WTC11 (cell line): ENCODE measurements around the gene PRKCE. TPM values are rescaled to one million over a fixed set of nuclear protein-coding genes. Genes with fewer than 3 reads are reported as not detected.

Source experiments
- ATAC-seq: fragments of 200-7000 bp; cut with Tn5 transposase; 2 replicates; pipeline ENCODE4 v1.10.0; 2021; ENCODE audit warnings: mild to moderate bottlenecking, moderate library complexity
- CTCF ChIA-PET: fragments of 300-600 bp; sonication (Branson Sonifier 250); formaldehyde crosslinking; loops from one replicate; lab custom pipeline; 2021; ENCODE audit warnings: antibody characterized with exemption; lab: Charles Lee
- POLR2A ChIA-PET: fragments of 350-600 bp; sonication (Branson Sonifier 250); formaldehyde crosslinking; loops from one replicate; lab custom pipeline; 2021; ENCODE audit warnings: antibody characterized with exemption; lab: Charles Lee
- DNase-seq: peaks from one replicate; pipeline ENCODE4 v3.0.0; 2021; ENCODE audit warnings: low spot score
- H3K27ac Mint-ChIP-seq: 2 replicates; pipeline ENCODE4 v1.8.0; 2021; ENCODE audit warnings: mixed read lengths
- H3K27me3 Mint-ChIP-seq: 2 replicates; pipeline ENCODE4 v1.8.0; 2021; ENCODE audit warnings: low read depth, mild to moderate bottlenecking, moderate library complexity, mixed read lengths
- H3K36me3 Mint-ChIP-seq: 2 replicates; pipeline ENCODE4 v1.8.0; 2021; ENCODE audit warnings: mixed read lengths
- H3K4me1 Mint-ChIP-seq: 2 replicates; pipeline ENCODE4 v1.8.0; 2022; ENCODE audit warnings: mixed read lengths
- H3K4me3 Mint-ChIP-seq: 2 replicates; pipeline ENCODE4 v1.8.0; 2021; ENCODE audit warnings: mild to moderate bottlenecking, moderate library complexity, mixed read lengths
- H3K9me3 Mint-ChIP-seq: 2 replicates; pipeline ENCODE4 v1.8.0; 2021; ENCODE audit warnings: mixed read lengths
- ATF1 ChIP-seq: sonication (generic); formaldehyde crosslinking; IDR thresholded peaks from 2 replicates; pipeline ENCODE4 v1.8.1; 2023; ENCODE audit warnings: mild to moderate bottlenecking, moderate library complexity, missing genetic modification reagents
- OVOL2 ChIP-seq: fragments of 250-450 bp; sonication (Bioruptor Pico); IDR thresholded peaks from 2 replicates; pipeline ENCODE4 v1.9.0; 2021; ENCODE audit warnings: mild to moderate bottlenecking, borderline replicate concordance
- PRRX2 ChIP-seq: fragments of 250-450 bp; sonication (Bioruptor Pico); IDR thresholded peaks from 2 replicates; pipeline ENCODE4 v1.8.0; 2021; ENCODE audit warnings: mild to moderate bottlenecking
- SMAD3 ChIP-seq: sonication (generic); formaldehyde crosslinking; IDR thresholded peaks from 2 replicates; pipeline ENCODE4 v1.8.0; 2022; ENCODE audit warnings: missing genetic modification reagents, mild to moderate bottlenecking, borderline replicate concordance
- SOX15 ChIP-seq: fragments of 250-450 bp; sonication (Bioruptor Pico); IDR thresholded peaks from 2 replicates; pipeline ENCODE4 v1.9.0; 2021; ENCODE audit warnings: mild to moderate bottlenecking
- TCF7 ChIP-seq: sonication (generic); formaldehyde crosslinking; IDR thresholded peaks from 2 replicates; pipeline ENCODE4 v1.8.0; 2022; ENCODE audit warnings: mild to moderate bottlenecking, low read depth, missing genetic modification reagents, moderate library complexity
- TP53 ChIP-seq: sonication (generic); formaldehyde crosslinking; IDR thresholded peaks from 2 replicates; pipeline ENCODE4 v1.8.1; 2023; ENCODE audit warnings: mild to moderate bottlenecking, missing genetic modification reagents
- ZNF232 ChIP-seq: sonication (generic); formaldehyde crosslinking; IDR thresholded peaks from 2 replicates; pipeline ENCODE4 v1.8.0; 2022; ENCODE audit warnings: mild to moderate bottlenecking, missing genetic modification reagents
- ZNF396 ChIP-seq: fragments of 250-450 bp; sonication (Bioruptor Pico); IDR thresholded peaks from 2 replicates; pipeline ENCODE4 v1.8.0; 2021; ENCODE audit warnings: mild to moderate bottlenecking, moderate library complexity, borderline replicate concordance
- ZNF423 ChIP-seq: fragments of 250-450 bp; sonication (Bioruptor Pico); IDR thresholded peaks from 2 replicates; pipeline ENCODE4 v2.1.2; 2022; ENCODE audit warnings: mild to moderate bottlenecking, moderate library complexity
- total RNA-seq: library from RNA; stranded (reverse); gene quantifications from 3 replicates; pipeline ENCODE4 v1.2.3, GENCODE V29; 2021
- TF ChIP-seq, protein P1 (sequence below): fragments of 250-450 bp; sonication (Bioruptor Pico); IDR thresholded peaks from 2 replicates; pipeline ENCODE4 v2.1.2; 2022; ENCODE audit warnings: mild to moderate bottlenecking, moderate library complexity
- TF ChIP-seq, protein P2 (sequence below): sonication (generic); formaldehyde crosslinking; IDR thresholded peaks from 2 replicates; pipeline ENCODE4 v1.8.0; 2022; ENCODE audit warnings: mild to moderate bottlenecking, missing genetic modification reagents
- TF ChIP-seq, protein P3 (sequence below): sonication (generic); formaldehyde crosslinking; IDR thresholded peaks from 2 replicates; pipeline ENCODE4 v1.8.1; 2022; ENCODE audit warnings: low read depth, missing genetic modification reagents, borderline replicate concordance
- TF ChIP-seq, protein P4 (sequence below): sonication (generic); formaldehyde crosslinking; IDR thresholded peaks from 2 replicates; pipeline ENCODE4 v1.8.1; 2023; ENCODE audit warnings: mild to moderate bottlenecking, missing genetic modification reagents
- TF ChIP-seq, protein P5 (sequence below): sonication (generic); formaldehyde crosslinking; IDR thresholded peaks from 2 replicates; pipeline ENCODE4 v1.8.1; 2022; ENCODE audit warnings: mild to moderate bottlenecking, missing genetic modification reagents, moderate library complexity, borderline replicate concordance
- TF ChIP-seq, protein P6 (sequence below): fragments of 250-450 bp; sonication (Bioruptor Pico); IDR thresholded peaks from 2 replicates; pipeline ENCODE4 v1.9.0; 2021; ENCODE audit warnings: mild to moderate bottlenecking, borderline replicate concordance
- TF ChIP-seq, protein P7 (sequence below): sonication (generic); formaldehyde crosslinking; IDR thresholded peaks from 2 replicates; pipeline ENCODE4 v1.8.0; 2022; ENCODE audit warnings: mild to moderate bottlenecking, missing genetic modification reagents

The PRKCE gene
- total RNA-seq, 1 experiment from 2014 or later, result 5.8 TPM

DNA sequence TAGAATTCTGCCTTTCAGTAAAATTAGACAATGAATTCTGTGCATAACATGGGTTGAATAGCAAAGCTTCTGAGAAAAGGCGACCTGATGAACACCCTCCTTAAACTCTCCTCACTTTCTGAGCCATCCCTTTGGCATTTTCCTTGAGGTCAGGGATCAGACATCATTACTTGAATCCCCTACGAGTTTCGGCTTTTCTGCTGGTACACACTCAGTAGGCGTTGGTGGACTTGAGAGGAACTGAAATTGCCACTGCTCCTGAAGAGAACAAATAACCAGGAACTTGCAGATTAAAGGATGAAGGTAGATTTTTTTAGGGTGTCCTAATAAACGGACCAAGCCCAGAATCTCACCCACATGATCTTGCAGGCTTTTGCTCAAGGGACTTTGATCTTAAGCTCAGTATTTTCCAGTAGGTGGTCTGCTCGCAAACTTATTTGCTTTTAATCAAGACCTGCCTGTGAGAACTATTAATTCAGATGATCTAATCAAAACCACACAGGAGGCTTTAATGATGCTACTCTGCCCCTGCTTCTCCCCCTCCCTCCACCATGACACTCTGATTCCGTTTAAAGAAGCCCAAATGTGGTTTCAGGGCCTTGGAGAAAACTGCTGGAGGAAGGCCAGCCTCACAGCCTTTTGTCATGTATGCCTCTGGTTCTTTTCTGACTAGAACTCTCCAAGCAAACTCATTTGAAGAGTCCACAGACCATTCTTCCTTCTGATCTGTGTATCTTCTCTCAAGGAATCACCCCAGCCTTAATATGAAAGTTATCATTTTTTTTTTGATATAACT, 124.9 kb downstream of the PRKCE start:
- Mint-ChIP-seq H3K4me1 (peaks cover 15% of the 10 kb centered on the region), H3K27ac (no peak overlapping the region), H3K36me3 (no peaks in the 10 kb centered on the region), H3K27me3 (no peaks in the 10 kb centered on the region), H3K4me3 (no peak overlapping the region), H3K9me3 (no peaks in the 10 kb centered on the region)
- TF ChIP-seq, protein P1, sequence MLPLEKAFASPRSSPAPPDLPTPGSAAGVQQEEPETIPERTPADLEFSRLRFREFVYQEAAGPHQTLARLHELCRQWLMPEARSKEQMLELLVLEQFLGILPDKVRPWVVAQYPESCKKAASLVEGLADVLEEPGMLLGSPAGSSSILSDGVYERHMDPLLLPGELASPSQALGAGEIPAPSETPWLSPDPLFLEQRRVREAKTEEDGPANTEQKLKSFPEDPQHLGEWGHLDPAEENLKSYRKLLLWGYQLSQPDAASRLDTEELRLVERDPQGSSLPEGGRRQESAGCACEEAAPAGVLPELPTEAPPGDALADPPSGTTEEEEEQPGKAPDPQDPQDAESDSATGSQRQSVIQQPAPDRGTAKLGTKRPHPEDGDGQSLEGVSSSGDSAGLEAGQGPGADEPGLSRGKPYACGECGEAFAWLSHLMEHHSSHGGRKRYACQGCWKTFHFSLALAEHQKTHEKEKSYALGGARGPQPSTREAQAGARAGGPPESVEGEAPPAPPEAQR (CRISPR knock-in tag), result no peak
- TF ChIP-seq, protein P2, sequence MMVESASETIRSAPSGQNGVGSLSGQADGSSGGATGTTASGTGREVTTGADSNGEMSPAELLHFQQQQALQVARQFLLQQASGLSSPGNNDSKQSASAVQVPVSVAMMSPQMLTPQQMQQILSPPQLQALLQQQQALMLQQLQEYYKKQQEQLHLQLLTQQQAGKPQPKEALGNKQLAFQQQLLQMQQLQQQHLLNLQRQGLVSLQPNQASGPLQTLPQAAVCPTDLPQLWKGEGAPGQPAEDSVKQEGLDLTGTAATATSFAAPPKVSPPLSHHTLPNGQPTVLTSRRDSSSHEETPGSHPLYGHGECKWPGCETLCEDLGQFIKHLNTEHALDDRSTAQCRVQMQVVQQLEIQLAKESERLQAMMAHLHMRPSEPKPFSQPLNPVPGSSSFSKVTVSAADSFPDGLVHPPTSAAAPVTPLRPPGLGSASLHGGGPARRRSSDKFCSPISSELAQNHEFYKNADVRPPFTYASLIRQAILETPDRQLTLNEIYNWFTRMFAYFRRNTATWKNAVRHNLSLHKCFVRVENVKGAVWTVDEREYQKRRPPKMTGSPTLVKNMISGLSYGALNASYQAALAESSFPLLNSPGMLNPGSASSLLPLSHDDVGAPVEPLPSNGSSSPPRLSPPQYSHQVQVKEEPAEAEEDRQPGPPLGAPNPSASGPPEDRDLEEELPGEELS, result no peak
- no peak for TF ChIP-seq ZNF232
- TF ChIP-seq SMAD3 (CRISPR knock-in tag), result no peak
- TF ChIP-seq SOX15, result no peak
- TF ChIP-seq, protein P3, sequence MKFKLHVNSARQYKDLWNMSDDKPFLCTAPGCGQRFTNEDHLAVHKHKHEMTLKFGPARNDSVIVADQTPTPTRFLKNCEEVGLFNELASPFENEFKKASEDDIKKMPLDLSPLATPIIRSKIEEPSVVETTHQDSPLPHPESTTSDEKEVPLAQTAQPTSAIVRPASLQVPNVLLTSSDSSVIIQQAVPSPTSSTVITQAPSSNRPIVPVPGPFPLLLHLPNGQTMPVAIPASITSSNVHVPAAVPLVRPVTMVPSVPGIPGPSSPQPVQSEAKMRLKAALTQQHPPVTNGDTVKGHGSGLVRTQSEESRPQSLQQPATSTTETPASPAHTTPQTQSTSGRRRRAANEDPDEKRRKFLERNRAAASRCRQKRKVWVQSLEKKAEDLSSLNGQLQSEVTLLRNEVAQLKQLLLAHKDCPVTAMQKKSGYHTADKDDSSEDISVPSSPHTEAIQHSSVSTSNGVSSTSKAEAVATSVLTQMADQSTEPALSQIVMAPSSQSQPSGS, result no peak
- TF ChIP-seq ZNF396 (CRISPR knock-in tag), result no peak
- TF ChIP-seq, protein P4, sequence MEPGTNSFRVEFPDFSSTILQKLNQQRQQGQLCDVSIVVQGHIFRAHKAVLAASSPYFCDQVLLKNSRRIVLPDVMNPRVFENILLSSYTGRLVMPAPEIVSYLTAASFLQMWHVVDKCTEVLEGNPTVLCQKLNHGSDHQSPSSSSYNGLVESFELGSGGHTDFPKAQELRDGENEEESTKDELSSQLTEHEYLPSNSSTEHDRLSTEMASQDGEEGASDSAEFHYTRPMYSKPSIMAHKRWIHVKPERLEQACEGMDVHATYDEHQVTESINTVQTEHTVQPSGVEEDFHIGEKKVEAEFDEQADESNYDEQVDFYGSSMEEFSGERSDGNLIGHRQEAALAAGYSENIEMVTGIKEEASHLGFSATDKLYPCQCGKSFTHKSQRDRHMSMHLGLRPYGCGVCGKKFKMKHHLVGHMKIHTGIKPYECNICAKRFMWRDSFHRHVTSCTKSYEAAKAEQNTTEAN (CRISPR knock-in tag), result no peak
- TF ChIP-seq, protein P5, sequence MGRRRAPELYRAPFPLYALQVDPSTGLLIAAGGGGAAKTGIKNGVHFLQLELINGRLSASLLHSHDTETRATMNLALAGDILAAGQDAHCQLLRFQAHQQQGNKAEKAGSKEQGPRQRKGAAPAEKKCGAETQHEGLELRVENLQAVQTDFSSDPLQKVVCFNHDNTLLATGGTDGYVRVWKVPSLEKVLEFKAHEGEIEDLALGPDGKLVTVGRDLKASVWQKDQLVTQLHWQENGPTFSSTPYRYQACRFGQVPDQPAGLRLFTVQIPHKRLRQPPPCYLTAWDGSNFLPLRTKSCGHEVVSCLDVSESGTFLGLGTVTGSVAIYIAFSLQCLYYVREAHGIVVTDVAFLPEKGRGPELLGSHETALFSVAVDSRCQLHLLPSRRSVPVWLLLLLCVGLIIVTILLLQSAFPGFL (CRISPR knock-in tag), result no peak
- TF ChIP-seq ATF1 (CRISPR knock-in tag), result no peak
- no peak for TF ChIP-seq OVOL2
- no peak for TF ChIP-seq TCF7 (CRISPR knock-in tag)
- TF ChIP-seq, protein P6, sequence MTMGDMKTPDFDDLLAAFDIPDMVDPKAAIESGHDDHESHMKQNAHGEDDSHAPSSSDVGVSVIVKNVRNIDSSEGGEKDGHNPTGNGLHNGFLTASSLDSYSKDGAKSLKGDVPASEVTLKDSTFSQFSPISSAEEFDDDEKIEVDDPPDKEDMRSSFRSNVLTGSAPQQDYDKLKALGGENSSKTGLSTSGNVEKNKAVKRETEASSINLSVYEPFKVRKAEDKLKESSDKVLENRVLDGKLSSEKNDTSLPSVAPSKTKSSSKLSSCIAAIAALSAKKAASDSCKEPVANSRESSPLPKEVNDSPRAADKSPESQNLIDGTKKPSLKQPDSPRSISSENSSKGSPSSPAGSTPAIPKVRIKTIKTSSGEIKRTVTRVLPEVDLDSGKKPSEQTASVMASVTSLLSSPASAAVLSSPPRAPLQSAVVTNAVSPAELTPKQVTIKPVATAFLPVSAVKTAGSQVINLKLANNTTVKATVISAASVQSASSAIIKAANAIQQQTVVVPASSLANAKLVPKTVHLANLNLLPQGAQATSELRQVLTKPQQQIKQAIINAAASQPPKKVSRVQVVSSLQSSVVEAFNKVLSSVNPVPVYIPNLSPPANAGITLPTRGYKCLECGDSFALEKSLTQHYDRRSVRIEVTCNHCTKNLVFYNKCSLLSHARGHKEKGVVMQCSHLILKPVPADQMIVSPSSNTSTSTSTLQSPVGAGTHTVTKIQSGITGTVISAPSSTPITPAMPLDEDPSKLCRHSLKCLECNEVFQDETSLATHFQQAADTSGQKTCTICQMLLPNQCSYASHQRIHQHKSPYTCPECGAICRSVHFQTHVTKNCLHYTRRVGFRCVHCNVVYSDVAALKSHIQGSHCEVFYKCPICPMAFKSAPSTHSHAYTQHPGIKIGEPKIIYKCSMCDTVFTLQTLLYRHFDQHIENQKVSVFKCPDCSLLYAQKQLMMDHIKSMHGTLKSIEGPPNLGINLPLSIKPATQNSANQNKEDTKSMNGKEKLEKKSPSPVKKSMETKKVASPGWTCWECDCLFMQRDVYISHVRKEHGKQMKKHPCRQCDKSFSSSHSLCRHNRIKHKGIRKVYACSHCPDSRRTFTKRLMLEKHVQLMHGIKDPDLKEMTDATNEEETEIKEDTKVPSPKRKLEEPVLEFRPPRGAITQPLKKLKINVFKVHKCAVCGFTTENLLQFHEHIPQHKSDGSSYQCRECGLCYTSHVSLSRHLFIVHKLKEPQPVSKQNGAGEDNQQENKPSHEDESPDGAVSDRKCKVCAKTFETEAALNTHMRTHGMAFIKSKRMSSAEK (CRISPR knock-in tag), result no peak
- TF ChIP-seq TP53 (CRISPR knock-in tag), result no peak
- TF ChIP-seq PRRX2 (CRISPR knock-in tag), result no peak
- TF ChIP-seq, protein P7, sequence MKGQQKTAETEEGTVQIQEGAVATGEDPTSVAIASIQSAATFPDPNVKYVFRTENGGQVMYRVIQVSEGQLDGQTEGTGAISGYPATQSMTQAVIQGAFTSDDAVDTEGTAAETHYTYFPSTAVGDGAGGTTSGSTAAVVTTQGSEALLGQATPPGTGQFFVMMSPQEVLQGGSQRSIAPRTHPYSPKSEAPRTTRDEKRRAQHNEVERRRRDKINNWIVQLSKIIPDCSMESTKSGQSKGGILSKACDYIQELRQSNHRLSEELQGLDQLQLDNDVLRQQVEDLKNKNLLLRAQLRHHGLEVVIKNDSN, result no peak
- no peak for TF ChIP-seq ZNF423 (CRISPR knock-in tag)
- ChIA-PET CTCF (interaction anchor here (1.3 kb wide), 1 partner anchor 47 kb away, joined by 4 read pairs; no protein-coding TSS in a partner anchor), POLR2A (interaction anchor here (0.6 kb wide), 1 partner anchor 27 kb away, joined by 3 read pairs; no protein-coding TSS in a partner anchor)
- DNase-seq (no peak), ATAC-seq (no peak)
